Esophagus muscularis mucosa (tissue), 3 donors: ENCODE data around the gene ADPRHL1.

Source experiments
- POLR2A ChIP-seq: fragments of 450-650 bp; IDR thresholded peaks from one replicate; pipeline ENCODE4 v1.6.1; 2017; ENCODE audit warnings: antibody characterized with exemption, moderate library complexity, mild to moderate bottlenecking, low read depth
- POLR2AphosphoS5 ChIP-seq, 2 donors: sonication (generic); formaldehyde crosslinking; IDR thresholded peaks; one replicate each; pipeline ENCODE4 v1.6.1; 2017; ENCODE audit warnings: antibody characterized with exemption in 2 of 2
- TF ChIP-seq, protein P1 (sequence below), 3 experiments: fragments of 200-600 bp in 2 of 3; fragments of 450-650 bp in 1 of 3; sonication (generic) in 2 of 3; IDR thresholded peaks; one replicate each; pipeline ENCODE4 v1.5.1; 2017 to 2019; ENCODE audit warnings: antibody characterized with exemption in 3 of 3, mild to moderate bottlenecking in 2 of 3, moderate library complexity in 1 of 3

- TF ChIP-seq, protein P1, sequence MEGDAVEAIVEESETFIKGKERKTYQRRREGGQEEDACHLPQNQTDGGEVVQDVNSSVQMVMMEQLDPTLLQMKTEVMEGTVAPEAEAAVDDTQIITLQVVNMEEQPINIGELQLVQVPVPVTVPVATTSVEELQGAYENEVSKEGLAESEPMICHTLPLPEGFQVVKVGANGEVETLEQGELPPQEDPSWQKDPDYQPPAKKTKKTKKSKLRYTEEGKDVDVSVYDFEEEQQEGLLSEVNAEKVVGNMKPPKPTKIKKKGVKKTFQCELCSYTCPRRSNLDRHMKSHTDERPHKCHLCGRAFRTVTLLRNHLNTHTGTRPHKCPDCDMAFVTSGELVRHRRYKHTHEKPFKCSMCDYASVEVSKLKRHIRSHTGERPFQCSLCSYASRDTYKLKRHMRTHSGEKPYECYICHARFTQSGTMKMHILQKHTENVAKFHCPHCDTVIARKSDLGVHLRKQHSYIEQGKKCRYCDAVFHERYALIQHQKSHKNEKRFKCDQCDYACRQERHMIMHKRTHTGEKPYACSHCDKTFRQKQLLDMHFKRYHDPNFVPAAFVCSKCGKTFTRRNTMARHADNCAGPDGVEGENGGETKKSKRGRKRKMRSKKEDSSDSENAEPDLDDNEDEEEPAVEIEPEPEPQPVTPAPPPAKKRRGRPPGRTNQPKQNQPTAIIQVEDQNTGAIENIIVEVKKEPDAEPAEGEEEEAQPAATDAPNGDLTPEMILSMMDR (IDR thresholded peaks at IDR 0.05): no peak
- TF ChIP-seq POLR2A (no peak), POLR2AphosphoS5 (IDR thresholded peaks at IDR 0.05) (no peak)
These were observed 30.4 kb upstream of the ADPRHL1 start for GRCh38 chr13:113483504-113484293.
